Transverse colon (tissue), 4 donors: ENCODE results near the gene LAMB2. TPM values are rescaled to one million over a fixed set of nuclear protein-coding genes. Genes with fewer than 3 reads are reported as not detected.

Experiments
- DNase-seq: peaks from one replicate; pipeline ENCODE4 v3.0.0-alpha.2; 2019
- H3K27ac ChIP-seq, 4 donors: fragments of 200-600 bp; sonication (generic); 2 replicates each; pipeline ENCODE4 v1.5.1; 2016 to 2018; ENCODE audit warnings: inconsistent platforms in 4 of 4
- H3K27me3 ChIP-seq: fragments of 200-600 bp; sonication (generic); 2 replicates; pipeline ENCODE4 v1.5.1; 2017; ENCODE audit warnings: inconsistent platforms
- H3K36me3 ChIP-seq, 4 donors: fragments of 200-600 bp; sonication (generic); 2 replicates each; pipeline ENCODE4 v1.5.1; 2017 to 2019; ENCODE audit warnings: inconsistent platforms in 4 of 4
- H3K4me1 ChIP-seq, 4 donors: fragments of 200-600 bp; sonication (generic); 2 replicates each; pipeline ENCODE4 v1.5.1; 2017 to 2020; ENCODE audit warnings: inconsistent platforms in 4 of 4
- H3K4me3 ChIP-seq, 4 donors: fragments of 200-600 bp; sonication (generic); 1 replicate in 1 of 4; 2 replicates in 3 of 4; pipeline versions ENCODE4 v1.5.1 to v1.6.1; 2017 to 2019; ENCODE audit warnings: inconsistent platforms in 4 of 4
- H3K9me3 ChIP-seq, 2 donors: fragments of 200-600 bp; sonication (generic); 2 replicates each; pipeline ENCODE4 v1.5.1; 2017 to 2019; ENCODE audit warnings: inconsistent platforms in 2 of 2
- EP300 ChIP-seq: sonication (generic); formaldehyde crosslinking; IDR thresholded peaks from one replicate; pipeline ENCODE4 v1.6.1; 2017; ENCODE audit warnings: antibody characterized with exemption, low read depth
- POLR2A ChIP-seq: fragments of 450-650 bp; IDR thresholded peaks from one replicate; pipeline ENCODE4 v1.6.1; 2016; ENCODE audit warnings: antibody characterized with exemption, mild to moderate bottlenecking, moderate library complexity
- POLR2AphosphoS5 ChIP-seq, 3 donors: sonication (generic); formaldehyde crosslinking; IDR thresholded peaks; one replicate each; pipeline ENCODE4 v1.6.1; 2016; ENCODE audit warnings: antibody characterized with exemption in 3 of 3
- WGBS, 2 donors: methylation state at CpG; one replicate each; pipeline ENCODE4 v1.1.5; 2018; ENCODE audit warnings: low coverage in 1 of 2; 5-methylcytosine and 5-hydroxymethylcytosine counted together
- in situ Hi-C, 4 donors: fragments of 200-750 bp; cut with MboI; loops; one replicate each; pipeline versions ENCODE4 v1.15.0 to v1.15.1; 2017; ENCODE audit warnings: low sequenced_read_pairs in 3 of 4, low pct_ligation_motif_present in 1 of 4, low pct_unique_long_range_greater_than_20kb in 1 of 4
- intact Hi-C: fragments of 100-400 bp; cut with DNase I; formaldehyde crosslinking; loops from one replicate; pipeline ENCODE4 v1.15.1; 2023; ENCODE audit warnings: low total_unique reads
- total RNA-seq, 4 donors: library from RNA; depleted of rRNA; stranded (reverse); fragments of >200 nt; gene quantifications; one replicate each; pipeline ENCODE4 v1.1.0, GENCODE V29; 2016
- TF ChIP-seq, protein P1 (sequence below), 5 experiments: fragments of 200-600 bp in 3 of 5; fragments of 450-650 bp in 2 of 5; sonication (generic) in 3 of 5; IDR thresholded peaks; 1 replicate in 2 of 5; 2 replicates in 3 of 5; pipeline ENCODE4 v1.5.1; 2016 to 2017; ENCODE audit warnings: antibody characterized with exemption in 5 of 5, inconsistent platforms in 3 of 5, mild to moderate bottlenecking in 2 of 5, moderate library complexity in 1 of 5

The LAMB2 gene
- total RNA-seq, 4 donors from 2014 or later, result 141 to 290 (median 177) TPM

DNA sequence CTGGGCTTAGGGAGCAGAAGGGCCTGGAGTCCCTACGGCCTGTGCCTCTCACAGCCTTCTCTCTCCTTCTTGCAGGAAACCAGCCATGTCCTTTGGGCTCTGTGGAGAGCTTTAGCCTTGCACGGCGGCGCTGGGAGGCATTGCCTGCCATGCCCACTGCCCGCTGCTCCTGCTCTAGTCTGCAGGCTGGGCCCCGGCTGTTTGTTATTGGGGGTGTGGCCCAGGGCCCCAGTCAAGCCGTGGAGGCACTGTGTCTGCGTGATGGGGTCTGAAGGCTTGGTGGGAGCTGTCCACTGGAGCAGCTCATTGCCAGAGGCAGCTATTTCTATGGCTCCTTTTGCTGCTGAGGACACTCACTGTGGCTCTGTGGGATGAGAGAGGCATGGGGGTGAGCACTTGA, 42.7 kb upstream of the LAMB2 start:
- DNase-seq, result no peak
- Histone ChIP-seq H3K36me3 (no peaks in the 10 kb centered on the region), H3K9me3 (no peaks in the 10 kb centered on the region), H3K4me1 (peaks cover 5 to 35% (median 28%) of the 10 kb centered on the region in 4 donors), H3K27me3 (no peaks in the 10 kb centered on the region), H3K4me3 (no peak overlapping the region), H3K27ac (no peak overlapping the region)
- TF ChIP-seq, protein P1, sequence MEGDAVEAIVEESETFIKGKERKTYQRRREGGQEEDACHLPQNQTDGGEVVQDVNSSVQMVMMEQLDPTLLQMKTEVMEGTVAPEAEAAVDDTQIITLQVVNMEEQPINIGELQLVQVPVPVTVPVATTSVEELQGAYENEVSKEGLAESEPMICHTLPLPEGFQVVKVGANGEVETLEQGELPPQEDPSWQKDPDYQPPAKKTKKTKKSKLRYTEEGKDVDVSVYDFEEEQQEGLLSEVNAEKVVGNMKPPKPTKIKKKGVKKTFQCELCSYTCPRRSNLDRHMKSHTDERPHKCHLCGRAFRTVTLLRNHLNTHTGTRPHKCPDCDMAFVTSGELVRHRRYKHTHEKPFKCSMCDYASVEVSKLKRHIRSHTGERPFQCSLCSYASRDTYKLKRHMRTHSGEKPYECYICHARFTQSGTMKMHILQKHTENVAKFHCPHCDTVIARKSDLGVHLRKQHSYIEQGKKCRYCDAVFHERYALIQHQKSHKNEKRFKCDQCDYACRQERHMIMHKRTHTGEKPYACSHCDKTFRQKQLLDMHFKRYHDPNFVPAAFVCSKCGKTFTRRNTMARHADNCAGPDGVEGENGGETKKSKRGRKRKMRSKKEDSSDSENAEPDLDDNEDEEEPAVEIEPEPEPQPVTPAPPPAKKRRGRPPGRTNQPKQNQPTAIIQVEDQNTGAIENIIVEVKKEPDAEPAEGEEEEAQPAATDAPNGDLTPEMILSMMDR (IDR thresholded peaks at IDR 0.05), result no peak
- in situ Hi-C loops (no loop called here), intact Hi-C loops (no loop called here)
- 93% methylated on average over 4 of the region's 8 CpGs; no CpG with 5 or more reads in 1 of the 2 donors for WGBS, 2 donors

DNA sequence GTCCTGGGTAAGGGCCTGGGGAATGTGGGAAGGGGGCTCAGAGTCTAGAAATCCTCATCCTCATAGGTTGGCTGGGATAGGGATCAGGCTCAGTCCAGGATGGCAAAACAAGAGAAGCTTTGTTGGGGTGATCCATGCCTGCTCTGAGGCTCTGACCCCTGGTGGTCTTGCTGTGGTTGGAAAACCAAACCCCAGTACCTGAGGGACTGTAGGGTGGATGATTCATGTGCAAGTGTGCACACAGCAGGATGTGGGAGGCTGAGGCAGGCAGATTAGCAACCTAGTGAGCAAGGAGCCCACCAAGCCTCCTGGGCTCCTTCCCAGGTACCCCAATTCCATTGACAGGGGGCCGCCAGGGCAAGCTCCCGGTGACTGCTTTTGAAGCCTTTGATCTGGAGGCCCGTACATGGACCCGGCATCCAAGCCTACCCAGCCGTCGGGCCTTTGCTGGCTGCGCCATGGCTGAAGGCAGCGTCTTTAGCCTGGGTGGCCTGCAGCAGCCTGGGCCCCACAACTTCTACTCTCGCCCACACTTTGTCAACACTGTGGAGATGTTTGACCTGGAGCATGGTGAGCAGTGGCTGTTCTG, 41.6 kb upstream of the LAMB2 start:
- intact Hi-C loops (loop anchor here (5.0 kb wide), 1 partner anchor 103 kb away; the partner anchor contains the start of gene C3orf62), in situ Hi-C loops (loop anchor here in 2 of 4 donors (25.0 kb wide), 1 partner anchor 263 kb away; the partner anchor contains the start of gene NICN1 (in 2 of the 2))

DNA sequence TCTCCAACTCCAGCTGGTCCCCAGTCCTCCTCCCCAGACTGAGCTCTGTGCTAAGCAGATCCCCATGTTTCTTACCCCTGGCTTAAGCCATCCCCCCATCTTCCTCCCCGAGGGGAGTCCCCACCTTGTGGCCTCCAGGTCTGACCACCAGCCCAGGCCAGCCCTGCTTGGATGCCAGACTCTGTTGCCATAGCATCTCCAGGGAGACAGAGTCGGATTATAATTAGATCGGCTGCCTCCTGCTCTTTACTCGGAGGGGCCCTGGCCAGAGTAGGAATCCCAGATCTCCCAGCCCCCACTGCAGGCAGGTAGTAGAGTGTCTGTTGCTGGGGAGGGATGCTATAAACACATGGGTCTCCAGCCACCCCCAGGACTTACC, 40.9 kb upstream of the LAMB2 start:
- no peak for DNase-seq
- no peaks in the 10 kb centered on the region for H3K36me3 ChIP-seq
- H3K4me1 ChIP-seq, result peaks cover 8 to 36% (median 31%) of the 10 kb centered on the region in 4 donors
- in situ Hi-C loops, result loop anchor here in 2 of 4 donors (25.0 kb wide), 1 partner anchor 264 kb away; the partner anchor contains the start of gene NICN1 (in 2 of the 2)
- peak overlapping the region; percentile 66 to 88 (median 83) for H3K27ac ChIP-seq
- TF ChIP-seq EP300, result no peak
- TF ChIP-seq POLR2AphosphoS5 (IDR thresholded peaks at IDR 0.05), result no peak
- TF ChIP-seq POLR2A, result no peak
- TF ChIP-seq, protein P1 (IDR thresholded peaks at IDR 0.05), result no peak
- no peaks in the 10 kb centered on the region for H3K27me3 ChIP-seq
- 51% methylated on average over 4 of the region's 4 CpGs; no CpG with 5 or more reads in 1 of the 2 donors for WGBS, 2 donors
- no peak overlapping the region for H3K4me3 ChIP-seq
- intact Hi-C loops, result loop anchor here (5.0 kb wide), 1 partner anchor 104 kb away; the partner anchor contains the start of gene C3orf62
- H3K9me3 ChIP-seq, result no peaks in the 10 kb centered on the region

More for the DNA sequence above, 41.6 kb upstream of the LAMB2 start:
- no peaks in the 10 kb centered on the region for H3K36me3 ChIP-seq
- H3K27ac ChIP-seq, result peak overlapping the region in 2 of 4 donors; percentile 66 to 88
- H3K4me3 ChIP-seq, result no peak overlapping the region
- H3K4me1 ChIP-seq, result peaks cover 8 to 36% (median 31%) of the 10 kb centered on the region in 4 donors
- TF ChIP-seq EP300 (no peak), POLR2A (no peak), POLR2AphosphoS5 (IDR thresholded peaks at IDR 0.05) (no peak)
- TF ChIP-seq, protein P1 (IDR thresholded peaks at IDR 0.05), result no peak
- H3K9me3 ChIP-seq, result no peaks in the 10 kb centered on the region
- 98 to 100% methylated on average over 1 to 9 of the region's 9 CpGs for WGBS, 2 donors
- H3K27me3 ChIP-seq, result no peaks in the 10 kb centered on the region
- no peak for DNase-seq

DNA sequence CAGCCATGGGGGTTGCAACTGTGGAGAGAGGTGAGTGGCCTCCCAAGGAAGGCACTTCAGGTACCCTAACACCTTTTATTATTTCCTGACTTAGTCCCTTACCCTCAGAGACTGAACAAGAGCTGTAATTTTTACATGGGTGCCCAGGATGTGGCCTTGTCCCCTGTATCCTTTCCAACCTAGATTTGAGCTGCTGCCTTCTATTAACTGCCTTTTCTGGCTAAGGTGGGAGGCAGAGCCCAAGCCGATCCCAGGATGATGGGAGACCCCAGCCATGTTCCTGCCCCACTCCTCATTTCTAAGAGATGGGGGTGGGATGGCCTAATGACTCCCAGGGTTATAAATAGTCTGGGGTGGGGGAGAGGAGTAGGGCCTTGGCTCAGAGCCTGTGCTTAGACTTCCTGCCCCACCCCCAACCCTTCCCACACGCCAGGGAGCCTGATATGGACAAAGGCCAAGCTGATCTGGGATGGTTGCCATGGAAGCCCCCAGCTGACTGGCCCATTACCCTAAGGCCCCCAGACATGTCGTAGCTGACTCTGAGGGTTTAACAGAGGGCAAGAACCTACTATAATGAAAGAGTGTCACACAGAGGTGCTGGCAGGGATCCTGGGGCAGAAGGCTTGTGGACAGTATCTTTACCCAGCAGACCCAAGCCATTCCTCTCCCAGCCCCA, 40.4 kb upstream of the LAMB2 start:
- H3K4me1 ChIP-seq, result peaks cover 8 to 36% (median 31%) of the 10 kb centered on the region in 4 donors
- TF ChIP-seq, protein P1 (IDR thresholded peaks at IDR 0.05), result no peak
- no peak for TF ChIP-seq POLR2AphosphoS5 (IDR thresholded peaks at IDR 0.05)
- no peak for TF ChIP-seq POLR2A
- TF ChIP-seq EP300, result no peak
- H3K9me3 ChIP-seq, result no peaks in the 10 kb centered on the region
- intact Hi-C loops, result loop anchor here (5.0 kb wide), 1 partner anchor 104 kb away; the partner anchor contains the start of gene C3orf62
- WGBS, 2 donors, result 21% methylated on average over 3 of the region's 3 CpGs; no CpG with 5 or more reads in 1 of the 2 donors
- peak; percentile 36 for DNase-seq
- peak overlapping the region; percentile 66 to 88 (median 83) for H3K27ac ChIP-seq
- in situ Hi-C loops, result loop anchor here in 2 of 4 donors (25.0 kb wide), 1 partner anchor 264 kb away; the partner anchor contains the start of gene NICN1 (in 2 of the 2)
- no peaks in the 10 kb centered on the region for H3K27me3 ChIP-seq
- no peaks in the 10 kb centered on the region for H3K36me3 ChIP-seq
- peak overlapping the region in 2 of 4 donors; percentile 59 to 66 for H3K4me3 ChIP-seq
